NCI-H2107 treated with DMSO at 0.1 percent for 48 hours (cell line): Measurements from ENCODE around the gene TTC34.
A peak's percentile ranks its signal among the peaks of the same experiment; 100 is the strongest.

Experiments used
- DNase-seq: peaks from one replicate; lab custom pipeline; 2025; ENCODE audit not compliant: unreplicated experiment; lab: John Stamatoyannopoulos, UW

The TTC34 gene

DNA sequence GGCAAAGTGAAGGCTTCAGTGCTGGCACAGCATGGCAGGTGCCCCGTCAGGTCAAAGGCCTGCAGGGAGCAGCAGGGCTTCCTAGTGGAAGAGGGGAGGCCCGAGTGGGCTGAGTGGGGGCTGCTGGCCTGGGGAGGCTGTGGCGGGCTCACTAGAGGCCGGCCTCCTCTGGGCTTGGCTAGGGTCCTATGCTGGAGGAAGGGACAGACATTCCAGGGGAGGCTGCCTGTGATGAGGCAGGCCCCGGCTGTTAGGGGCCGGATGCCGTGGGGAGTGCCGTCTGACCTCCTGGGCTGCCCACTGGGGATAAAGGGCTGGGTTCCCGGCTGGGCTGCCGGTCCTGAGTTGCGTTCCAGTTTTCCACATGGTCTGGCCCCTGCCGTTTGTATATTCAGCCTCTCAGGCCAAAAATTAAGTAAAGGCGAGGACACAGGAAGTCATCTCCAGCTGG lies 193.8 kb downstream of the TTC34 start:
- no peak for DNase-seq

DNA sequence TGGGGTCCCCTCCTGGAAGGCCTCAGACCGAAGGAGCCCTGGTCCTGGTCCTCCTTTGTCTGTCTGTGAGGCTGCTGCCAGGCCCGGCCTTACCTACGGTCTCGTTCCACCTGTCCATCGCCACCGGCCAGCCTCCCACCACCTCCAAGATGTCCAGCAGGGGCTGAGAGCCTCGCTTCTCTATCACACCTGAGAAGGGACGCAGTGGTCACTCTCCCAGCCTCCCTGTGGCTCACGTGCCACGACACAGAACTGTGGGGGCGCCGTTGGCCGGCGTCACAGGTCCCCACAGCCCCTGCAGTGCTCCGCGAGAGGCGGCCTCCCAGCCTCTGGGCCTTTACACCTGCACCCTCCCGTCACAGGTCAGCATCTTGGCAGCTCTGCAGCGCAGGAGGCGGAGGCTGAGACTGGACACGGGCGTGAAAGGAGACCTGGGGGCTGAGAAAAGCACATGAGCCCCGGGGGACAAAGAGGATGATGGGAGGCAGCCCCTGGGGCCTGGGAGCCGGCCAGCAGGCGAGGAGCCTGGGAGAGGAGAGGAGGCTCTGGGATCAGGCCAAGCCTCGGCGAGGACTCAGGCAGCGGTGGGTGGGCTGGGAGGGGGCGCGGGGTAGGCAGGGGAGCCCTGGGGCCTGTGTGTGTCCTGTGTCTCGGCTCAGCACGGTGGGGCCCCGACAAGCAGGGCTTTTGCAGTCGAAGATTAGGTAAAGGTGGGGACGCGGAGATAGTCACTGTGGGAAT lies 194.4 kb downstream of the TTC34 start:
- no peak for DNase-seq

DNA sequence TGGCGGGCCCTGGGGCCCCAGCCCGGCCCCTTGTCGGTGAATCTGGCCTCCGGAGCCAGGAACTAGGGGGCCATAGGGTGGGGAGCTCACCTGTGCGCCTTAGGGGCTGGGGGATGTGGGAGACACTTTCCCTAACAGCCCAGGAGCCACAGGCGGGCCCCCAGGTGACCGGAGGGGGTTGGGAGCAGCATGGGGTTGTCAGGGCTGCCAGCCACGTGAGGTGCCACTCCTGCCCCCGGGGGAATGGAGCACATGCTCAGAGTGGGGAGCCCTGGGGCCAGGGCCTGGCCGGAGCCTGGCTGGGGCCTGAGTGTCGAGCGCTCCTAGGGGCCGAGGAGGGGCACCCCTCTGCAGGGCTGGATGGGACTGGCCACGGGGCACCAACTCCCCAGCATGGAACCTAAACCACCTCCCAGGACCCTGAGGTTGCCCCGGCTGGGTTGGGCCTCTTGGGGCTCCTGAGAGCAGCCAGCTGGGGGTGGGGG lies 195.1 kb downstream of the TTC34 start:
- no peak for DNase-seq

DNA sequence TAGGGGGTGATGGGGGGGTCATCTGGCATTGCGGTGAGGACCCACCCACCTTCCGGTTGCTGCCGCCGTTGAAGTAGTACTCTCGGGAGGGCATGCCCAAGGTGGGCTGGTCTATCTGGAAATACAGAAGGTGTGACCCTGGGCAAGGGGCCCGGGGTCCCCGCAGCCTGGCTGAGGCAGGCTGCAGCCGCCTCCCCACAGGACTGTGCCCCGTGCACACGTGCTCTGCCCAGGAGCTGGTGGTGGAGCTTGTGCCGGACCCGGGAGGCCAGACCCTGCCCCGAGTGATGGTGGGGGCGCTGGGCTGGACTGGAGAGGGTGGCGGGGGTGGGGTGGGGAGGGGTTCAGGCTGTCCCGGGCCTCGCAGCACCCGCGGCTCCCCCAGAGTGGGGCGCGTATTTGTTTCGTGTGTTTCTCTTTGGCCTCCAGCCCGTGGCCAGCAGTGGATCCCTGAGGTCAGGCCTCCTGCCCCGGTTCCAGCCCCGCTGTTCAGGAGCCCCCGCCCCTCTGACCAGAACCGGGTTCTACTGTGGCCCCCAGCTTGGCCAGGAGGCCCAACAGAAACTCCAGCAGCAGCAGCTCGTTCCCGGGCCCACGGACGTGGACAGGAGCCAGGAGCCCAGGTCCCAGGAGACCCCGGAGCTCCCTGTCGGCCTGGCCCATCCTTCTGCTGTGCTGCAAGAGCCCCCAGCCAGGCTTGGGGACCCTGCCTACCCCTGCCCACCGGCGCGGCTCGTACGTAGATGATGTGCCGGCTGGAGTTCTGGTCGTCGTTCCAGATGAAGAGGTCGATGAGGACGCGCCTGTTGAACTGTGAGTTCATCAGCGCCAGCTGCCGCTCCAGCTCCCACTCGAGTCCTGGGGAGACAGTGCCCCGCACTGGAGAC lies 195.7 kb downstream of the TTC34 start:
- DNase-seq: no peak

DNA sequence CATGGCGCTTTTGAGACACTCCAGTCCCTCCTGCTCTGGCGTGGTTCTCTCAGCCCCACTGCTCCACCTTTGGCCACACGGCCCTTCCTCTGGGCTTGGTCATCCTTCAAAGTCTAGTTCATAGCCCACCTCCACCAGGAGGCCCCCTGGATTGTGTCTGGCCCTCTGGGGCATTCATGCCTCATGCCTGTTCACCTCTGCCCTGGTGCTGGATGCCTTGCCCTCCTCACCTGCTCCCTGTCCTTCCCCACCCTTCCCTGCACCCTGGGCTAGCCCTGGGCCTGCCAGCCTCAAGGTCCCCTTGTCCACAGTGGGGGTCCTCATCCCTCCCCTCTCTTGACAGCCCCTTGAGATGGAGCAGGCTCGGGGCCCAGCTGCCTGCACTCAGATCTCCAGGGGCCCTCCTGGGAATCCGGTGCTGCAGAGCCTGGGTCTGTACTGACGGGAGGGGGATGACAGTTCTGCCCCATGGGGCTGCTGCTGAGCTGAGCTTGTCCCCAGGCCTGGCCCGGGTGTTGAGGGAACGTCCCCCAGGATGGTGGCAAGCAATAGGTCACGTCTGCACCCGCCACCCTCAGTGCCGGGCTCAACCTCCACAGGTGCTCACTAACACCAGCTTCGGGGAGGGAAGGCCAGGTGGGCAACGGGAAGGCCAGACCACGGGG lies 196.5 kb downstream of the TTC34 start:
- no peak for DNase-seq

DNA sequence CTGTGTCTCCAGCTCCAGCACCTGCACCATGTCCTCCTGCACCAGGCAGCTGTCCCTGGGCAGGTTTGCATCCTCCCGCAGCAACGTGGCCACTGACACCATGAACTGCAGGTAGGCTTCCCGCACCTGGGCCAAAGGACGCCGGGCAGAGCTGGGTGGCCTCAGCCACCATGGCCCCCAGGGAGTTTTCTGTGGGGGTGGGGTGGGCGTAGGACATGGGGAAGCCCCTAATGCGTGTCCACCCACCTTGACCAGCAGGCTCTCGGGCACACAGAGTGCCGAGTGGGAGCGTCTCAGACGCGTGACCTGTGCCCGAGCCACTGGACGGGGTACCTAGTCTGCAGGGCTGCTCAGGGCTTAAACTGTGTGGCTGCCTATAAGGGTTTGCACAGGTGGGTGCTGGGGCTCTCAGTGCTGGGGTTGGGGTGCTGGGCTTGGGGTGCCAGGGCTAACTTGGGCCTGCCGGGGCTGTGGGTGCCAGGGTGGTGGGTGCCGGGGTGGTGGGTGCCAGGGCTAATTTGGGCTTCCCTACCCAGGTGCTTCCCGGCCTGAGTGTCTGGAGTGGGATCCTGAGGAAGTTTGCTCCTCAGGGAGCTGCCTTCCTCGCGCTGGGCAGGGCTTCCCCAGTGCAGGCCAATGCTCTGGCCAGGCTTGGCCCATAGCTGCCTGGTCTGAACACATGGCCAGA lies 197.2 kb downstream of the TTC34 start:
- DNase-seq: no peak

DNA sequence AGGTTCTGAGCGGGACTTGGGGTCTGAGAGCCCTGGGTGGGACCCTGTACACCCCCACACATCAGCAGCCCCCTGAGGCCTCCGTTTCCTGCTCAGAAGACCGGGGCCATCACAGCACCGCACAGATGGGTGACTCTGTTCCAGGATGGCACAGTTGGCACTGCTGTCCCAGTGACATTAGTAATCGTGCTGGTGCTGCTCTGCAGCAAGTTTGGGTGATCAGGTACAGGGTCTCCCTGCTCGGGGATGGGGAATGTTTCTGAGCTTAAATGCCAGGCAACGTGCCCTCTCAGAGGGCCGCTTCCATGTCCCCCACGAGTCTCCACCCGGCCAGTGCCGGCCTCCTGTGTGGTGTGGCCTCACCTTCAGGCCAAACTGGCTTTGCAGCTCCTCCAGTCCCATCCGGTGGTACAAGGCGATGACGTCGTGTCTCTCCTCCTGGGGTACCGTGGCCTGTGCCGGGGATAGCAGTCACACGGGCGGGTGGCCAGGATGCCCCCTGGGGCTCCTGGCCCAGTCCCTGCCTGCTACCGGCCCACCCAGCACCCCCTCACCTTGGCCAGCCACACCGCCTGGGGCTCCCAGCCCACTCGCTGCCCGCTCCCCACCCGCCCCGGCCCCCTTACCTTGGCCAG lies 197.9 kb downstream of the TTC34 start:
- no peak for DNase-seq

DNA sequence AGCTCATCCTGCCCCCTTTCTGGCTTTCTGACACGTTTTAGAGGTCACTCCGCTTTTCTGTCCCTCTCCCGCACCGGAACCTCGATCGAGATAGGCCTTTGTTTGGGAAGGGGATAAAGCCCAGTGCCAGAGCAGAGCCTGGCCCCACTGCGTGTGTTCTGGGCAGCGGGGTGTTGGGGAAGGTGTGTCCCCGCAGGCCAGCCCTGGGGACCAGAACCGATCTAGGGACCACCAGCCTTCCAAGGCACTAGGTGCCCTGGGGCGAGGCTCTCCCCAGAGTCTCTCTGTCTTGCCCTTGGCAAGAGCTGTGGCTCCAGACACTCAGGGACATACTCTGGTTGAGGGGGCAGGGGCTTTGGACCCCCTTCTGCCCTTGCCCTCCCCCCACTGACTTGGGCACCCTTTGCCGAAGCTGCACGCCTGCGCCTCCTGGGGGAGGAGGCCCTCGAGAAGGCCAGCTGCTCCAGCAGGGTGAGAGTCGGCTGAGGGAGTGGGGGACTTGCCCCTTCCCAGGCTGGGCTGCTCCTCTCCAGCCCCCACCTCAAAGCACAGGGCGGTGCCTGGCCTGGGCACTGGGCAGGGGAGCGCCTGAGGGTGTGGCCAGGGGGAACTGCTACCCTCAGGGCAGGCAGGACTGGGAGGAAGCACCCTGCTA lies 198.5 kb downstream of the TTC34 start:
- DNase-seq: no peak

DNA sequence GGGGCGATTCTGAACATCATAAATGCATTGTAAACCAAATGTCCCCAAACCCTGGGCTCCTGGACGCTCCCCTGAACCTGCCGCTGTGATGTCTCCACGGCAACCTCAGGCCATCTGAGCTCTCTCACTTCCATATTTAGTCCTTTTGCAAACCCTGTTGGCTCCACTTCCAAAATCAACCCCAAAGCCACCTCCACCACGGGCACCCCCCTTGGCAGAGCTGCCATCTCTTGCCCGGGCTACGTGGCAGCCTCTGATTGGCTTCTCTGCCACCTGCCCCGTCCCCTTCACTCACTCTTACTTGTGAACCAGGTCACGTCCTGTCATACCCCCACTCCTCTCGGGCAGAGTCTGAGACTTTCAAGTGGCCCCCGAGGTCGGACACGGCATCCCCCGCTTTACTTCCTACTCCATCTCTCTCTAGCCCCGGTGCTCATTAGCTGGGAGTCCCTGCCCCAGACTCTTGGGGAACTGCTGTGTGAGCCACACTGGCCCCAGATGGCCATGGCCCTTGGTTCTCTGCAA lies 199.1 kb downstream of the TTC34 start:
- no peak for DNase-seq

DNA sequence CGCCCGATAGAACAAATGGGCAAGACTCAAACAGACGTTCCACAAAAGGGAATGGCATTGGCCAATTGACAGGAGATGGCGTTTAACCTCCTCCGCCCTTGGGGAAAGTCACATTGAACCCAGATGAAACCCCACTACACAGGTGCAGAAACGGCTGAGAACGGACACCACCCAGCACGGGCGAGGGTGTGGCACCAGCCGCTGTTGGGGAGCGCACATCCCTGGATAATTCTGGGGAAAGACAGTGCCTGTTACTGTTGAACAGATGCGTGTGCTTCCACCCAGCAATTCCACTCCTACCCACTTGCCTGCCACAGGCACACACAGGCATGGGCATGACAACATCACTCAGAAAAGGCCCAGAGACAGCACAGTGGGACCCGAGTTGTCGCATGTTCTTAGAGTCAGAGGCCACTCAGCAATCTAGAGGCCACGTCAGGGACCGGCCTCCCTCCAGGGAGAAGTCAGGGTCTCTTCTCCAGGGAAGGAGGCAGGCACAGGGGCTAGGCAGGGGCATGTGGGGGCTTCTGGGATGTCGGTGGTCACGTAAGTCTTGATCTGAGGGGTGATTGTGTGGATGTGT lies 199.7 kb downstream of the TTC34 start:
- no peak for DNase-seq

DNA sequence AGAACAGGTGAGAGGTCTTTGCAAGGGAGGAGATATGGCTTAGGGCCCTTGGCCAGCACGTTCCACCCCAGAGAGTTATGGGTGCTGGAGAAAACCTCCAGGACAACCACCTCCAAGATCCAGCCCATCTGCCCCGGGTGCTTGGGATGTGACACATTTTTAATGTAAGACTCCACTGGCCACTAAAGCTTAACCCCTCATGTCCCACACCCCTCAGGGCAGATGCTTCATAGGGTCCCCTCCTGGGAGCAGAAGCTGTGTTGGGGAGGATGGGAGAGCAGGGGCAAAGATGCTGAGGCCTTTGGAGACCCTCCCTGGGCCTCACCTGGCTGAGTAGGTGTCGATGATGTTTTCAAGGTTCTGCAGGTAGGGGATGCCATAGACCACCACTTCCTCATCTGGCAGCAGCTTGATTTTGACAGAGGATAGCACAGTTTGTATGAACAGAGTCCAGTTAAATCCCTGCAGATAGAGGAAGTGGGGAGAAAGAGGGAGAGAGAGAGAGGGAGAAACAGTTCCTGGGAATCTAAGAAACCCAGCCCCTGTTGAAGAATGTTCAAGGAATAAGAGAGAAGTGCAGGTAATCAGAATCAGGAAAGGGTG lies 203.1 kb downstream of the TTC34 start:
- no peak for DNase-seq

DNA sequence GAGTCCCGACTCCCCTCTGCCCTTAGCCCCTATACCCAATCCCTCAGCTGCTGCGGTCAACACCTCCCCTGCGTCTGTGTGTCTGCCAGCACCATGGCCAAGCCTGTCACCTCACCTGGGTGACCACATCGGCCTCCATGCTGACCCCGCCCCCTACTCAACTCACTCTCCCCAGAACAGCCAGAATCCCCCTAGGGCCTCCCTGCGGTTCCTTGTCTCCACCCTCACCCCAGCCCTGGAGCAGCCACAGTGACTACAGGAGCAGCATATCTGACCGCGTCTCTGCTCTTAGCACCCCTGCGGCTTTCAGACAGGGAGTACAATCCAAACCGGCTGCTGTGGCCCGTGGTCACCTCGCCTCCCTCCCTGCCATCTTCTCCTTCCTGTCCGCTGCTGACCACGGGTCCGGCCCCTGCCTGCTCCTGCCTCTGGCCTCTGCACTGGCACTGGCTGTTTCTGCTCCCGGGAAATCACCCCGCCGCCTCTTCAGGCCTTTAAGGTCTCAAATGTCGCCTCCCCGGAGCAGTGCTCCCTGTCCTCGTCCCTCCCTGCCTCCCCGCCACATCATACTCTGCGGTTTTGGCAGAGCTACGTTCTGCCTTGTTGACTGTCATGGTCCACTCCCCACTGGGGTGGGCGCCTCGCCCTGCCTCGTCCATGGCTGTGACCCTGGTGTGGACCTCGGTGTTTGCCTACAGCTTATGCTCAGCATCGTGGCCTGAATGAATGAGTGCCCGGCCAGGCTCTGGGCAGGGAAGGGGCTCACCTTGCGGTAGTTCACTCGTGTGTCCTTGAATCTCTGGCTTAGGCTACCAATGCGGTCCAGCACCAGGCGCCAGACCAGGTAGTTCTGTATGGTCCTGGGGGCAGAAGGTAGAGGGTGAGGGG lies 203.8 kb downstream of the TTC34 start:
- no peak for DNase-seq

DNA sequence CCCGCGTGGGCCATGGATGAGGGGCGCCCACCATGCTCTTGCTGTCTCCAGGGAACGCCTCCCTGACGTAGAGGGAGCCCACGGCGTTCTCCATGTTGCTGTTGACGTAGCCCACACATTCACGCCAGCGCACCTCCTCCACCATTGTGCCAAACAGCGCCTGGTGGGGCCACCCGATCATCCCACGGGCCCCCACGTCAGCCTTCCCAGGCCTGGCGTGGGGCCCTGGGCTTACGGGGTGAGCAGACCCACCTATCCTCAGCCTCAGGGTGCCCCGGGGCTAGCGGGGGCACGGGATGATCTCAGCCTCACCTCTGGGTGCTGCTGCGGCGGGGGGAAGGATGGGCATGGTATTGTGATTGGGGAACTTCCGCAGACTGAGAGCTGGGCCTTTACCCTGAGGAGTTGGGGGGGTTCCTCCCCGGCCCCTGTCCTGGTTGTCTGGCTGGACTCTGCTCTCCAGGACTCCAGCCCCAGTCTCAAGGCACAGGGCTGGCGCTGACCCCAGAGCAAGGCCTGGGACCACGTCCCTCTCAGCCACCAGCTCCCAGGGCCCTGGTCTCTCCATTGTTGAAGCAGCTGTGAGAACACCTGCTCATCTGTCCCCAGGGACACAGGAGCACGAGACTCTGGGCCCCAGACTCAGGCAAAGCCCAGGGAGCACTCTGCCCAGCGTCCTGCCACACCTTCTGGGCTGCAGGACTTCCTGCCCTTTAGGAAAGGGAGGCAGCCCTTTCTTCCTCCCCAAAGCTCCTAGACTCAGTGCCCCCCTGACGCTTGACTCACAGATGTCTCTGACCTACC lies 204.8 kb downstream of the TTC34 start:
- peak; percentile 11 for DNase-seq

DNA sequence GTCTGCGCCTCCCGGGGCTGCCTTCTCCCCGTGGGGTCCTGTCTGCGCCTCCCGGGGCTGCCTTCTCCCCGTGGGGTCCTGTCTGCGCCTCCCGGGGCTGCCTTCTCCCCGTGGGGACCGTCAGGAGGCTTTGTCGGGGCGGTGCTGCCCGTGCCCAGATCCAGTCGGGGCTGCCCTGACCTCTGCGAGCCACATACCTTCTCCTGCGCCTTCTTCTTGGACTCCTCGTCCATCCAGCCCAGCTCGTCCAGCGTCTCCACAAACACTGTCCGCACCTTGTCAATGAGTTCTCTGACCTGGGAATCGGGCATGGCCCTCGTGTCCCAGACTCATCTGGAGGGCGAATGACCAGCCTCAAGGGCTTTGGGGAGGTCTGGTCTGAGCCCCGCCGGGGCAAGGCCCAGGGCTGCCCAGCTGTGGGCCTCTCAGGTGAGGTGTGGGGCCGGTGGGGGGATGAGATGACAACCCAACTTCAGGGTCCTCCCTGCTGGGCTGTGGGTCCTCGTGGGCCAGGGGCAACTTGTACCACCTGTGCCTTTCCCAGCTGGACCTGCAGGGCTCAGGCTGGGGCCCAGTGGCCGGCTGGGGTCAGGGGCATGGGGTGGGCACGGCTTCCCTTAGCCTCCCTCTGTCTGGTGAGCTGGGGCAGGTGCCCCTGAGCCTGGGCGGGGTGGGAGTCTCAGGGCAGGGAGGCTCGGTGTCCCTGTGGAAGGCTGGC lies 205.5 kb downstream of the TTC34 start:
- no peak for DNase-seq

DNA sequence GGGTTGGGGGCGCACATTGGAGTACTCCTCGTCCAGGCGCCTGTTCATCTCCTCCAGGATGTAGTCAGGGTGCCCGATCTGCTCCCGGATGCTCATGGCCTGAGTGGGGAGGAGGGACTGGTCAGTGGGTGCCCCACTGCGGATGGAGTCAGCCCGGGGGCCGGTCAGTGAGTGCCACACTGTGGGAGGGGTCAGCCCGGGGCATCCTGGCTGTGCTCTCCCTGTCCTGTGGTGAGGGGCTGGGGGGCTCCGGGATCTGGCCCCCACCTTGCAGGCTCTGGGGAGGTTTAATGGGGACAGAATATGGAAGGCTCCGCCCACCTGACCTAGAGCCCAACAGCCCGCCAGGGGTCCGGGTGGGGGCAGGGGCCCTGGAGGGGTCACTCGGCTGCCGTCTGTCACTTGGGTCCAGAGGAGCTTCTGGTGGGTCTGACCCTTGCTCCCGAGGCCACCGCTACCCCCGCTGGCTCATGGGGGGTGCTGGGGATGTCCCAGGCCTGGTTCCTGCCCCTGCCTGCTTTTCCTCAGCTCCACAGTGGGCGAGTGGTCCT lies 206.2 kb downstream of the TTC34 start:
- DNase-seq: no peak

DNA sequence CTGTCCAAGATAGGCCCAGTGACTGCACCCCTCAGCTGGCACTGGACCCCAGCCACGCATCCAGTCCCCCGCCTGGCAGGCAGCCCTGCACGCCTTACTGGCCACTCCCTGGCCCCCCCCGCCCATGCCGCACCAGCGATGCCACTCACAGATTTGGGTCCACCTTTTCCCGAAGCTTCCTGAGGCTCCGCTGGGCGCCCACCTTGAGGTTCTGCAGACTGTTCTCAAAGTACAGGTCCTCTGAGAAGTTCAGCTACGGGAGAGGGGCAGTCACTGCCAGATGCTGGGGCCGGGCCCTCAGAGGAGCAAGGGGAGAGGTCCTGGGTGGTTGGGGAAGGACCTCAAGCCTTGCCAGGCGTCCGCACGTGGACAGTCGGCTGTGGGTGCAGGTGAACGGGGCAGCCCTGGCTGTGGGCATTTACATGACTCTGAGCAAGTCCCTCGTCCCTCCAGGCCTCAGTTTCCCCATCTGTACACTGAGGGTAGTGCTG lies 206.8 kb downstream of the TTC34 start:
- no peak for DNase-seq
